Raji (cell line): ENCODE data around the gene FAM200B.

Experiments
- POLR2A ChIP-seq: IDR thresholded peaks from 2 replicates; pipeline ENCODE4 v1.6.1; 2011; ENCODE audit warnings: low read depth, low read length, control low read depth; ENCODE audit not compliant: insufficient read depth

Gene FAM200B

DNA sequence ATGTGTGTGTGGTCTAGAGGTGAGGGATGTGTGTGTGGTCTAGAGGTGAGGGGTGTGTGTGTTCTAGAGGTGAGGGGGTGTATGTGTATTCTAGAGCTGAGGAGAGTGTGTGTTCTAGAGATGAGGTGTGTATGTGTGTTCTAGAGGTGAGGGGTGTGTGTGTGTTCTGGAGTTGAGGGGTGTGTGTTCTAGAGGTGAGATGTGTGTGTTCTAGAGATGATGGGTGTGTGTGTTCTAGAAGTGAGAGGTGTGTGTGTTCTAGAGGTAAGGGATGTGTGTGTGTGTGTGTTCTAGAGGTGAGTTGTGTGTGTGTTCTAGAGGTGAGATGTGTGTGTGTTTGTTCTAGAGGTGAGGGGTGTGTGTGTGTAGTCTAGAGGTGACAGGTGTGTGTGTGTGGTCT is 22.5 kb downstream of the FAM200B start:
- TF ChIP-seq POLR2A, result no peak

DNA sequence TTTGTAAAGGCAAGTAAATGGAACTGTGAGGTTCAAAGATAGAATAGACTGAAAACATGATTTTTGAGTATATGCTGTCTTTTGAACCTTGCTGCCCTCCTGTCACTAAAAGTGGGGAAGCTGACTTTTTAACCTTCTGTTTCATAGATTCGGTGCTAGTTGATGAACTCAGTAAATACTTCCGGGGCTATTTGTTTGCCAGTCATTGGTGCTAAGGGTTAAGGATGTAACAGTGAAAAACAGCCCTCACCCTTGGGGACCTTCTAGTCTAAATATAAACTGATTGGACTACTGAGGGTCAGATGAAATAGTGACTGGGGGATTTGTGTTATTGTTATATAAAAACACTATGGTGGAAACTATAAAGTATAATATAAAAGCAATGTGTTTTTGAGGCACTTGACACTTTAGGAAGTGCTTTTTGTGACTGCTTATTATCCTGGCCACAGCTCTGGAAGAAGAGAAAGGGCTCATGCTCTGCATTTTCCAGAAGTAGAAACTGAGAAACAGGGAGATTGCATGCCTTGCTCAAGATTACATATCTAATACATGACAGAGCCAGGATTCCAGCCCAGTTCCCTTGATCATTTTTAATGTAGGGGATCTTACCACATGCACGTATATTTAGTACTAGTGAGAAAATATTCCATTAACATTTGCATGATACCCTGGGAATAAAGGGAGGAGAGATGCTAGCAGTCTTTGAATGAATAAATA is 25.2 kb downstream of the FAM200B start:
- no peak for TF ChIP-seq POLR2A

DNA sequence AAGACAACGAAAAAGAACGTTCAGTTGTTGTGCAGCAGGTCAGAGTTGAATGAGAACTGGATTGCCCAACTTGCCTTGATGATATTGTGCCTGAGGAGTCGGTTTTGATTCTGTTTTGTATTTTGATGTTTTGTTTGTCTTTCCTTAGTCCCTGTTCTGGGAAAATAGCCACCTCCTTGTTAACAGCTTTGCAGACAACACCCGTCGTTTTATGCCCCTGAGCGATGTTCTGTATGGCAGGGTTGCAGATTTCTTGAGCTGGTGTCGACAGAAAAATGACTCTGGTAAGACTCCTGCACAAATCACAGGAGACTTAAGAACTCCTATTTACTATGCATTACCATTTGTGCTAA is 25.7 kb downstream of the FAM200B start:
- TF ChIP-seq POLR2A, result no peak

DNA sequence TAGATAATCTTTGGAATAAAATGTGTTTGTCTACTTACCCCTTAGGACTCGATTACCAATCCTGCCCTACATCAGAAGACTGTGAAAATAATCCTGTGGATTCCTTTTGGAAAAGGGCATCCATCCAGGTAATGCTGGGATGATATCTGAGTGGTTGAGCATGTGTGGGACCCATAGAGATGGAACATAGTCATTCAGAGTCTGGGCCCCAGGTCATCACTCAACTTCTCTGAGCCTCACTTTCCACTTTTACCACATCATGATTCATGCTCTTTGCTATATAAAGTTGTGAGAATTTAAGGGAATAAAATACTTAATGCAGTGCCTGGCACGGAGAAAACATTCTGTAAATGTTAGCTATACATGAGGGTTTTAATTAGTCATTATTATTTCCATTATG is 30.1 kb downstream of the FAM200B start:
- no peak for TF ChIP-seq POLR2A

DNA sequence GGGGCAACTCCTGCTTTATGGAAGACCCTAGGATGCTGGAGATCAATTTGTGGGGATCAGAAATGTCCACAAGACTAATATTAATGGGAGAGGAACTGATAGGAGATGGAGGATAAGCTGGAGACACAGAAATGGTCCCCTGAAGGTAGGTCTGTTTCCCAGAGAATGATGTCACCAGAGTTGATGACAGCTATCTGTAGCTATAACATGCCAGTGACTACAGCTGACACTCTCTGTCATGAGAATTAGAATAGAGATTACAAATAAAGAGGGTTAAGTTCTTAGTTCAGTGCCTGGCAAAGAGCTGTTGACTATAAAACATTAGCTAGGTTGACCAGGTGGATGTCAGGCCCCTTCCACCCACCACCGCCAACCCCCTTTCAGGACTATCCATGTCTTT is 30.6 kb downstream of the FAM200B start:
- TF ChIP-seq POLR2A, result no peak

DNA sequence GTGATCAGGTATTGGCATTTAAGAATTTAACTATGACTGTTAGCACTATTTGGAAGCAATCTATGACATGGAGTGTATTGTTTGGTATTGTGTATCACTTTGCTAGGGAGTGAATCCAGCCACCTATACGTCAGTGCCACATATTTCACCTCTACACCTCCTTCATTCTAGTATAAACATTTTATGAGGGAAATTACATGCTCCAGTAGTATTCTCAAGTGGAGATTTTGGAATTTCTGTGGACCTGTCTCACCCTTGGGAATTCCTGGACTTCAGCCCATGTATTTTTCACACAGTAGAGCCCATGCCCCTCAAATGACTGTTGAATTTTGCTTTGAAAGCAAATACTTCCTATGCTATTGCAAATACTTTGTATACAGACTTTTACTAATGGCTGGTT is 32.5 kb downstream of the FAM200B start:
- no peak for TF ChIP-seq POLR2A

DNA sequence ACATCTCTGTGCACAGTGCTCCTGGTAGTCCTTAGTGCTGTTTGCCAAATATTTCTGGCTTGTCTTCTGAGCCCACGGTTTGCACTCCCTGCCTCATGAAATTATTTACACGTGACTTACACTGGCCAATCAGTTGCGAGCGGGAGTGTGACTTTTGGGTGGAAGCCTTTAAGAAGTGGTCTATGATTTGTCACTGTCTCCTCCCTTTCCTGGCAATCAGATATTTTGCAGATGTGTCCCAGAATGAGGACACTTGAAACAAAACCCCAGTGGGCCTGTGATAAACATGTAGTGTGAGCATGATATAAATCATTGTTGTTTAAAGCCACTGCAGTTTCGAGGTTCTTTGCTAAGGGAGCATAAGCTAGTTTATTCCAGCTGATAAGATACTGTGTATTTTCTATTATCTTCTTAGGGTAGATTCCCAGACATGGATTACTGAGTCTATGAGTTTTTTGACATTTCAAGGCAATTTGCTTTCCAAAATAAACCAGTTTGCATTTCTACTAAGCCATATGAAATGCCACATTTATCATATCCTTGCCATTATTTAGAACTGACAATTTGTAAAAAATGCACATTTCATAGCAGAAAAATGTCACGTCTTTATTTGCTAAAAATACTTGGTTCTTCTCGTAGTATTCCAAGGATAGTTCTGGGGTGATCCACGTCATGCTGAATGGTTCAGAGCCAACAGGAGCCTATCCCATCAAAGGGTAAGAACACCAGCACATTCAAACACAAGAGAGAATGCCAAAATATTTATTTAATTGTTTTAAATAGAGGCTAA is 33.2 kb downstream of the FAM200B start:
- no peak for TF ChIP-seq POLR2A

DNA sequence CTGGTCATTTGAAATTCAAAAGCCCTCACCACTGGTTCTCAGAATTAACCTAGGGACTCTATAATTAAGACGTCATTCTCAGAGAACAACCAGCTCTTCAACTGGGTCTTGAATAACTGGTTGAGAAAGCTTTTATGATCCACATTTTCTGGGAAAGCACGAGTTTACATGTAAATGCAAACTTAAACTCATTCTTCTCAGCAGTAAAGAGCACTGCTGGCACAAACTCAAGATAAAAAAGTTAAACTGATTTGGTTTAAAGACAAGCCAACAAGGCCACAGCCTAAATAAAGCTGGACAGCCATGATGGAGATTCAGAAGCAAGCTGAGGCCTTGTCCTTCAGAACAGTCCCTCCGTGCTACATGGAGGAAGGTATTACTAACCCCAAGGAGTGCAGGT is 34.5 kb downstream of the FAM200B start:
- TF ChIP-seq POLR2A, result no peak

DNA sequence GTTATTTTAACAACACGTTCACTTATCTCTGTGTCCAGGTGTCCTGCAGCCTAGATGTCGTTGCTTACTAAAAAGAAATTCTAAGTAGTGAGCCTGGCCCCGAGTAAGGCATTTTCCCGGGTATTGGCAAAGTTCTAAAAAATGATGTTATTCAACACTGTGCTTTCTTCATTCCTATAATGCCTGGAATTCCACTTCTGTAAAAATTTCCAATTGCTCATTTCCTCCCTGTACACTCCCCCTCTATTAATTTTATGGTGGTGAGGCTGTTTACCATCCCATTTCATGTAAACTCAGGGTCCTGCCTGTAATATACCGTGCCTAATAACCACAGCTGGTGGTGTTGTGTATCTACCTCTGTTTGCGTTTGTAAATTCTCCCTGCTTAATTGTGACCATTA is 35.5 kb downstream of the FAM200B start:
- TF ChIP-seq POLR2A, result no peak

DNA sequence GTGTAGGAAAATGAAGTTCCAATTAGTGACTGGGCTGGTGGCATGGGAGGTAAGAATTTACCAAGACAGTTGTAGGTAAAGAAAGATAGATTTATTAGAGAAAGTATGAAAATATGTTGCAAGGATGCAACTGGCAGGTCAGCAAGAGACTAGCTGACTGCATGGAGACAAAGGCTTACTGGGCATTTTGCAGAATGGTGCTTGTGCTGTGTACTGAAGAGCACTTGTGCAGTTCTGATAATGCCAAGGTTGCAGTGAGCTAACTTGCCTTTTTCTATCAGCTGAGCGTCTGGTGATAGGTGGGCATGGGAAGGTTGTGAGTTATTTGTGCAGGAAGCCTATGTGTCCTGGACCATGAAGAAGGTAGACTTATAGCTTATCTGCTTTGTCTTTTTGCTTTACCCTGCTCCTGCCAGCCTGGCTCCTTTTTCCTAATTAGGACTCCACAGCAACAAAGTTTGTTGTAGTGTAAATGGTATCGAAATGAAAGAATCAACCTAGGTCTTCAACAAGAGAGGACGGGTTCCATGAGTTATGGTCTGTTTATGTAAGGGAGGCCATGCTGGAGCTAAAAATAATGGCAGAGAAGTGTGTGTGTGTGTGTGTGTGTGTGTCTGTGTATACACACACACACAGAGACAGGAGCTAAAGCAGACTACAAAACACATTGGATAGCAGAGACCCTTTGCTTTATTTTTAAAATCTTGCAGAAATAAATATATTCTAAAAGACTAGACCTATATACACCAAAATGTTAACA is 36.2 kb downstream of the FAM200B start:
- TF ChIP-seq POLR2A, result no peak

DNA sequence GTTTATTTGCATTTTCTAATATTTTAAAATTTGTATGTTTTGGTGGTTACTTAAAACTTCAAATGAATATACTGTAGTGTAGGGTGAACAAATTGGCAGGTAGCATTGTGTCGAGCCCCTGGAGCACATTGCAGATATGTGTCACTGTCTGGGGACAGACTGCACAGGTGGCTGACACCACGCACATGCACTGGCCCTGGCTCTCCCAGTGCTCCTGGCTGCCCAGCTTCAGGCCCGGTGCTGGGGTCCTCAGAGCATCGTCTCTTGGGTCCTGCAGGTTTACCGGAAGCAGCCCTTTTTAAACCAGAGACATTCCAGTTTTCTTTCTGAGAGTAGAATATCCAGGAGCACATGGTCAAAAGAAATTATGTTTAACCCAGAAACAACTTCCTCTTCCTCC is 36.8 kb downstream of the FAM200B start:
- no peak for TF ChIP-seq POLR2A

DNA sequence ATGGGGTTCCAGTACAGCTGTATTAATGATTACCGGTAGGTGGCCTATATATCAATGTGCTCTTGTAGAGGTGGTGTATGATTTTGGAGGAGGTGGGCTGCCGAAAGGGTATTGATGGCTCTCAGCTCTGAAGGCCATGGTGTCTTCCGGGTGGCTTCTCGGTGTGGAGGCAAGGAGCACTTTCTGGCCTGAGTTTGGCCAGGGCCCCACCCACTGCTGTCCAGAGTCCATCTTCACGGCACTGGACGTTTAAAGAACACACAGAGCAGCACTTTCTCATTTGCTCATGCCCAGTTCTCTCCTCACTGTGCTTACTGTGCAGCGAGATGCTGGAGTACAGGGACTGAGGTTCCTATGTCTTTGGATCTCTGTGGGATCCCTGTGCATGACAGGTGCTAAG is 37.3 kb downstream of the FAM200B start:
- no peak for TF ChIP-seq POLR2A

DNA sequence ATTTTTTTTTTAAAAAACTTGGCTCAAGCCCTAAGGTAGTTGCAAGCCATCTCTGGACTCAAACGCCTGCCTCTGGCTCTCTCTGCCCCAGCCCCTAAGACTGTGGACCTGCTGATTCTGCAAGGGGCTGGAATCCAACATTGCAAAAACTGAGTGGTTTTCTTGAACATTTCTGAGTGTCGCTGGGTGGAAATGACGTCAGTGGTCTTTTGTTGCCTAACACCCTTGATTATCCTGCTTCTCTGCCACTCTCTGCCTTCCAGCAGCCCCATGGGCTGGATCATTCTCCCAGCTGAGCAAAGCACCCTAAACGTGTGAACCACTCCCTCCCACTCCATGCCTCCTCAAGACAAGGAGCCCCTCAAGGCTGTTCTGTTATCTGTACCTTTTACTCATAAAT is 37.9 kb downstream of the FAM200B start:
- no peak for TF ChIP-seq POLR2A

DNA sequence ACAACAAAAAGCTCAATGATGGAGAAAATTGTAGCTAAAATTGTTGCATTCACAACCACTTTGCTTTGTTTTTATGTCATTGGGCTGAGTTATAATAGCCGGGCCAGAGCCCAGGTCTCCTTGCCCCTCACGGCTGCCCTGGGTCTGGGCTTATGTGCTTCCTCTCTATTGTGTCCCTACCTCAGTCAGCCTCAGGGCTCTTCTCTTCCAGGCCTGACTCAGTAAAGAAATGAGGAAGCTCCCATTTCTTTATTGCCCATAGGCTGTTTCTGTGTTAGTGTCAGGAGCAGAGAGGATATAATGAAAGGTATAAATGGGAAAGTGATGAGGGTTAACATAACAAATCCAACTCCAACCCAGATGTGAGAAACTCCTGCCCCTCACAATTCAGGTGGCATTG is 39.2 kb downstream of the FAM200B start:
- no peak for TF ChIP-seq POLR2A

DNA sequence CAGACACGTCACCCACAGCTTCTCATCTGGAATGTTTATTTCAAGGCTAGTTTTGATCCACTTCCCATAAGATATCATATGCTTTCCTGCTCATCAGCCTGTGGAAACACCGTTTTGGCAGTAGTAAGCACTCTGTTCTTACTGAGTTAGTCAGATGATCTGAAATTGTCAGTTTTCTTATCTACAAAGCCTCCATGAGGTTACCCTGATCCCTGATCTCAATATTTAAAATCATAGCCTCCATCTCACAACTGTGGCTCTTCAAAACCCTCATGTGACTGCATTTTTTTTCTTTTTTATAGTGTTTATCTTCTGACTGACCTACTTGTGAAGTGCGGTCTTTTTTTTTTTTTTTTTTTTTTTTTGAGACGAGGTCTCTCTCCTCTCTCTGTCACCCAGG is 44.0 kb downstream of the FAM200B start:
- TF ChIP-seq POLR2A, result no peak
